A204.1 (cell line): ENCODE results near the gene GABARAP.

Source experiments
- FAIRE-seq: peaks from 2 replicates; lab custom pipeline; 2012; peaks lifted over from hg19 to GRCh38; lab: Jason Lieb, UNC

Gene GABARAP

DNA sequence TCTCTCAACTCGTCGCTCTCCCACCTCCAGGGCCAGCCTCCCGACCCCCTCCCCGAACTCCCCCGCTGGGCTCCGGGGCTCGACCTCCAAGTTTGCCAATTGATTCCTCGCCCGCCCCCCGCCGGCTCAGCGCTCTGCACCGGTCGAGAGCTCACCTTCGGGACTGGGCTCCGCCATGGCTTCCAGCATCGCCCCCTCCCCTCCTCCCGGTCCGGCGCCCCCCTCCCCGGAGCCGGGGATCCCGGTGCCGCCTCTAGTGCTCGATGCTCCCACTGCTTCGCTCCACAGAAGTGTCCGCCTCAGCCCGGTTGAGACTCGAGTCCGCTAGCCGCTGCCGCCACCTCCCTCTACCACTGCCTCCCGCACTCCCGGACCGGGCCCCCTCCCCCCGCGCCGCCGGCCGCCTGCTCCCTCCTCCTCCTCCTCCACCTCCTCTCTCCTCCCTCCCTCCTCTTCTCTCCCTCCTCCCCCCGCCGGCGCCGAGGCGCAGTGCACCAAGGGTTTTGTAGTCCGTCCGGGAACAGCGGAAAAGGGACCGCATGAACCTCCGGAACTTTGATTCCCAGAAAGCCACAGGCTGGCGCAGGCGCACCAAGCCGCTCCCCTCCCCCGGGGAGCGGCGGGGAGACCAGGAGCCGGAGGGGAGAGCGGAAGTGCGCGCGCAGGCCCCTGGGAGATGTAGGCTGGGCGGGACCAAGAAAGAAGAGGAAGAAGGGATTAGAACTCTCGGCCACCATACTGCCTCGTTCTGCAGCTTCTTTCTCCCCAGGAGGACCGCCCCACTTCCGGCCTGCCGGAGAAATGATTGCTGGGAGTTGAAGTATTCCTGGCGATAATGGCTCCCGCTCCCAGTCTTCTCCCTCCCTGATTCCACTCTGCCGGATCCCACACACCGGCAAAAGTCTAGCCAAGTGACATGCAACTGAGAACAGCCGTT lies 2.9 kb downstream of the GABARAP start, which contains the start of gene PHF23:
PHF23 (minus strand) TSS at position 367 of the 937 bp plus-strand sequence; CDS start at position 189, 178 bp downstream.
- peak; percentile 98 for FAIRE-seq

- no peak for FAIRE-seq
Measured at GRCh38 chr17:7238420-7239090, 3.7 kb downstream of the GABARAP start.

DNA sequence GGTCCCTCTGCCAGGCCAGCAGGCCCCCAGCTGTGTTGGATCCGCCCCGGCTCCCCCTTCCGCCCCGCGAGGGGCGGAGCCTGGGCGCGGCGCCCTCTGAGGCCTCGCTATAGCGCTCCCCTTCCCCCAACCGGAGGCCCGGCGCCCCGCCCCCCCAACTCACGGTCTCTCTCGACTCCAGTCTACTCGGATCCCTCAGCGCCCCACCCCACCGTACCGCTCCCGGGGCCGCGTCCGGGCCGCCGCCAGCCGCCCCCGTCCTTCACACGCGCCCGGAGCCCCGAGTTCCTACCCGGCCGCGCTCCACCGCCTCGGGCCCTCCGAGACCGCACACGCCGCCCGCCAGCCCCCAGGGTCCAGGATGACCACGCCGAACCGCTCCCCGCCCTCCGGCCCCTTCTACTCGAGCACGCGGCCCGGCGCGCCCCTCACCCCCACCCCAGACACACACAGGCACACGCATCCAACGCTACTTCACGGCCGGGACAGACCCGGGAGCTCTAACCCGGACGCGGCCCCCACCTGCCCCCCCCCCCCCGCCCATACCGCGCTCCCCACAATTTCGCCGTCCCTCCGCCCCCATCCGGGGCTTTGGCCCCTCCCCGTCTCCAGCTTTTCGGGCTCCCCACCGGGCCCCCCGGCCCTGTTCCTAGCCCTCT lies 4.4 kb downstream of the GABARAP start:
- FAIRE-seq = no peak

DNA sequence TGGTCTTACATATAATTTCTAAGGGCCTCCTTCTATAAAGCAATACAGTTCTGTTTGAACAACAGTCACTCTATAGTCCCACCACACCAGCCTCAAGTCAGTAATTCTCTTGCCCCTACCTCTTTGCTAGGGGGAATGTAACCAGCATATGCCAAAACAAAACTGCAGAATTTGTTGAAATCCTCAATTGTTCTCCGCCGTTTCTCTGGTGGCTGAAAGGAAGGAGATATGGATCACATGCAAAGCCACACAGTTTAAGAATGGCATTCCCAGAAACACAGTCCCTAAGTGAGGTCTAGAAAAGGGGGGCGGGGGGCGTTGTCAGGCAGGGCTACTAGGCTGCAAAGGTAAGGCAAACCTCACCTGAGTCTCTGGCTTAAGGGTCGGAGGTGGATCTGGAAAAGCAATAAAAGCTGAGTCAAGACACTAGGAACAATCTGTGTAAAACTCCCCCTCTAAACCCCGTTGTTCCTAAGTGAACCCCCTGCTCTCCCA lies 4.9 kb downstream of the GABARAP start:
- FAIRE-seq = no peak

DNA sequence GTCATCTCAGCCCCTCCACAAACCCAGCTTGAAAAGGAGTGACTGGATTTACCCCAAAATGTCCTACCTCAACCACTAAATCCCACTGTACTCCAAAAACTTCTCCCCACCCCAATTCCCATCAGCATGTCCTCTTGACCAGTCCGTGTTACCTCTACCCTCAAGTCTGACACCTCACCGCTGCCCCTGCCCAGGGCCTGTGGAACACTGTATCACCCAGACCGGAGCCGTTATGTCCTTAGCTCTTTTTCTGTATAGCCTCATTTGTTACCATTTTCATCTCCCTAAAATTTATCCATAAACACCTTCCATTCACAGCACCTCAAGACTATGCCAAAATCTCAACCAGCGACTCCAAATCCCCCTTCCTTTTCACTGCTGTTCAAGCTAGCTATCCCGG lies 5.4 kb downstream of the GABARAP start:
- no peak for FAIRE-seq

- FAIRE-seq = no peak
Measured at GRCh38 chr17:7235693-7236665, 6.3 kb downstream of the GABARAP start.

- FAIRE-seq = no peak
Measured at GRCh38 chr17:7234083-7234951, 7.9 kb downstream of the GABARAP start, which contains the start of gene DVL2. DVL2 (minus strand) TSS chr17:7234517; CDS start chr17:7234262, 255 bp downstream.

GRCh38 chr17:7233701-7234082 lies 8.6 kb downstream of the GABARAP start:
- FAIRE-seq = no peak

DNA sequence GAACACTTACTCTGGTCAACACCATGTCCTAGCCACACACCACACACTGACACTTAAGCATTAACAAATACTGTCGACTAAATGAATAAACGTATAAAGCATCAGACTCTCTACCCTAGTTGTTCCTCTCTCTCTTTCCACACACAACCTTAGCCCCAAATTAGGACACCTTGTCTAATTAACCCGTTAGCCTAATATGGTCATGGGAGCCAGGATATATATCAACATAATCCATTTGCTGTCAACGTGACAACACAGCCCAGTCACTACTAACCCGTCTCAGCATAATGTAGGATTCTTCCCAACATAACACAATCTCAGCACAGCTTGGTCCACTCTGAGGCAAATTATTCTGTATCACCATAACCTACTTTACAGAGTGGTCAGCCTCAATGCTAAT lies 10.1 kb downstream of the GABARAP start:
- FAIRE-seq = no peak

DNA sequence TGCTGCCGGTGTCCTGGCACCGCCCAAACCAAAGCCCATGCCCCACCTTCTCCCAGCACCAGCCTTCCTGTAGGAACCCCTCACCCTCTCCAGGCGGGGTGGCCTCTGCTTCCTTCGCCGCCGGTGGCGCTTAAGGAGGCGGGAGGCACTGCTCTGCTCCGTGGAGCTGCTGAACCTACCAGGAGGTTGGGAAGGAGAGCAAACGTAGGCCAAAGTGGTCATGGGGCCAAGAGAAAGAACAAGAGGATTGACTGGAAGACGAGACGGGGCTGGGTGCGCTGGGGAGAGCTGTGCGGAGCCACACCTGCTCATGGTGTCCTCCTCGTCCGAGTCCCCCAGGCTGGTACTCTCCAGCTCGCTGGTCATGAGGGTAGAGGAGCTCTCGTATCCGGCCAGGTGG lies 12.7 kb downstream of the GABARAP start:
- no peak for FAIRE-seq

DNA sequence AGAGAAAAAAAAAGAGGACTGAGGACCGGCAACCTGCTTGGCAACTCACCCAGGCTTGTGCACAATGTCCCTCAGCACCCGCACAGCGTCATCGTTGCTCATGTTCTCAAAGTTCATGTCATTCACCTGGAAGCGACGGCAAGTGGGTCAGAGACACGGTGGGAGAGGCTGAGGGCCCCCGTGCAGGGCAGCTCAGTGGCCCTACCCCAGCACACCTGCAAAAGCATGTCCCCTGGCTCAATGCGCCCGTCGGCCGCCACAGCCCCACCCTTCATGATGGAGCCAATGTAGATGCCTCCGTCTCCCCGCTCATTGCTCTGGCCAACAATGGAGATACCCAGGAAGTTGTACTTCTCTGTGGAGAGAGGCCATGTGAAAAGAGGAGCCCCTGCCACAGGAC lies 13.3 kb downstream of the GABARAP start:
- FAIRE-seq = no peak

DNA sequence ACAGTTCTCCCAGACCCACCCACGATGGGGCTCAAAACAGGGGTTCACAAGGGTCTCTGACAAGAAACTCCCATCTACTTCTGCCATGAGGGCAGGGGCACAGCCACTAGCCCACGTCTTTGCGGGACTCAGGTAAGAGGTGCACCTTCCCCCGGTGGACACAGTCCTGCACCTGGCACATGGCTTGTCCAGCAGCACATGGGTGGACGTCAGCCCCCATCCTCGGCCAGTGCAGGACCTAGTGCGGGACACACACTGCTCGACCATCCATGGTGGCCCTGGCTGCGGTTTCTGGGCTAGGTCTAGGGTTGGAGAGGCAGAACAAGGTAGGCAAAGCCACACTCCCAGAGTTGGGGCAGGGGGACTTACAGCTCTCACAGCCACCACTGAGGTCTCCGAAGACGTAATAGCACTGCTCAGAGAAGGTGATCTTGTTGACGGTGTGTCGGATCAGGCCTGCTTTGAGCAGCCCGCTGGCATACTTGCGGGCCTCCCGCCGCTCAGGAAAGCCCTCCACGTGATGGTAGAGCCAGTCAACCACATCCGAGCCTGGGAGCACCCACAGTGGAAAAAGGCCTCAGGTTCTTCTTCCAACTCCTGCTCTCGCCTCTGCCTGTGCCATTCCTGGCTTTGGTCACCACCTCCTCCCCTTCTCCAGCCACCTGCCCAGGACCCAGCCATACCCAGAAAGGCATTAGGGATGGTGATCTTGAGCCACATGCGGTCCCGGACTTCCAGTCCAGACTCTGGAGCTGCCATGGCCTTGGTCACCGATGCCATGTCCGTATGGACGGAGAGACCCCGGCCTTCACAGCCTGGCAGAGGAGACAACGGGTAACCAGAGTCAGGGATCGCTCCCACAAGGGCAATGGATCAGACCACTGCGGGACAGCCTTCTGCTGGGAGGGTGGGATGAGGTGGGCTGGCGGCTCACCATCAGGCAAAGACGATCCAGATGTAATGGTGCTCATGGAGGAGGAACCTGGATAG lies 15.2 kb downstream of the GABARAP start:
- no peak for FAIRE-seq

- FAIRE-seq = no peak
Measured at GRCh38 chr17:7225711-7226331, 16.4 kb downstream of the GABARAP start.

GRCh38 chr17:7224661-7225111 lies 17.6 kb downstream of the GABARAP start:
- FAIRE-seq = no peak

- FAIRE-seq = no peak
Measured at GRCh38 chr17:7224110-7224509, 18.1 kb downstream of the GABARAP start.

DNA sequence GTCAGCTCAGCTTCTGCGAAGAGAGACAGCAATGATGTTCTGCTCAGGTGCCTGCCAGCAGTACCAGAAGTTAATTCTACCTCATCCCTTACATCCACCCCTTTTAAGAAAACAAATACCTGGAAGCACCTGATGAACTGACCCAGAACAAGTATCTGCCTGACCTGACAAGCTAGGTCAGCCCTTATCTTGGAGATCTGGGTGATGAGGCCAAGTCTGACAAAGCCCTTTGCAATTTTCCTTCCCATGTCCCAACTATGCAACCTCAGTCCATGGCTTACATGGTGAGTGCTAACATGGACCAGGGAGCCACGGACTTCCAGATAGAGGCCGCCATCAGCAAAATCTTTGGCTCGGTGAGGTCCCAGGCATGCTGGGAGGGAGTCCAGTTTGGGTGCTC lies 18.9 kb downstream of the GABARAP start:
- FAIRE-seq = no peak

GRCh38 chr17:7222972-7223292 lies 19.3 kb downstream of the GABARAP start:
- FAIRE-seq = no peak

DNA sequence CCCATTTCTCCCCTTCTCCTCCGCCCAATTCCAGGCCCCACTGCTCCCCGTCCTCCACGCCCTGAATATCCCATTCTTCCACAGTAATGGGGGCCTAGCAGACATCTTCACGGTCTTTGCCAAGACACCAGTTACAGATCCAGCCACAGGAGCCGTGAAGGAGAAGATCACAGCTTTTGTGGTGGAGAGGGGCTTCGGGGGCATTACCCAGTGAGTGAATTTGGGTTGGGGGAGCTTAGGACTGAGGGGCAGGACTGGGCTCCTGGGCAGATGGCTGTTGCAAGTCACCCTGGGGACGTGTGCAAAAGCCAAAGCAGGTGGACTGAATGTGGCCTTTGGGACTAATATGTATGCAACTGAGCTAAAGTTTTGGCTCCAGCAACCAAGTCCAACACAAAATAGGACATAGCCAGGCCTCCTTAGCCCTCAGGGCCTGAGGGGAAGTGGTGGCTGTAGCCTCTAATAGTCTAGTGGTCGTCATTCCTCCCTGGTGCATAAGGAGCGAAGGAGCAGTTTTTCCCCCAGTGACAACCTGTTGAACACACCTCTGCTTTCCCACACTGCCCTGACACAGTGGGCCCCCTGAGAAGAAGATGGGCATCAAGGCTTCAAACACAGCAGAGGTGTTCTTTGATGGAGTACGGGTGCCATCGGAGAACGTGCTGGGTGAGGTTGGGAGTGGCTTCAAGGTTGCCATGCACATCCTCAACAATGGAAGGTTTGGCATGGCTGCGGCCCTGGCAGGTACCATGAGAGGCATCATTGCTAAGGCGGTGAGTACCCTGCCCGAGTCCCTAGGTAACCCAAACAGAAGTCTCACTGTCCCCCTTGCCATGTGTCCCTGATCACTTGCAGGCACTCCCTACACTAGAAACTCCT lies 19.9 kb downstream of the GABARAP start:
- FAIRE-seq = no peak
